IMR-90 (cell line): ENCODE results near the gene EYS. TPM values are rescaled to one million over a fixed set of nuclear protein-coding genes. Genes with fewer than 3 reads are reported as not detected.

Source experiments
- ATAC-seq: fragments of 200-7000 bp; cut with Tn5 transposase; 2 replicates; pipeline ENCODE4 v1.9.1; 2020; ENCODE audit warnings: low read depth, mild to moderate bottlenecking, moderate library complexity
- BruUV-seq: library from RNA; stranded (reverse); fragments of 400-500 nt; replicated peaks from 2 replicates; lab custom pipeline; 2021; lab: Mats Ljungman, UMichigan
- CTCF ChIA-PET: fragments of 300-600 bp; formaldehyde crosslinking; extraction: SDS; loops from one replicate; lab custom pipeline; 2021; ENCODE audit warnings: antibody characterized with exemption; lab: Yijun Ruan, JAX
- POLR2A ChIA-PET: fragments of 300-600 bp; sonication (Branson Sonifier 250); formaldehyde crosslinking; loops from one replicate; lab custom pipeline; 2022; ENCODE audit warnings: antibody characterized with exemption; ENCODE audit not compliant: unreplicated experiment; lab: Charles Lee
- DNase-seq: peaks from one replicate; pipeline ENCODE4 v3.0.0; 2013
- H2AFZ ChIP-seq: replicated peaks from 2 replicates; pipeline ENCODE3; 2013; ENCODE audit warnings: low read length, mild to moderate bottlenecking; ENCODE audit not compliant: poor library complexity
- H2AK5ac ChIP-seq: 2 replicates; pipeline ENCODE4 v1.6.1; 2013; ENCODE audit warnings: low read depth, low read length, inconsistent platforms
- H2AK9ac ChIP-seq: replicated peaks from 2 replicates; pipeline ENCODE3; 2013; ENCODE audit warnings: mild to moderate bottlenecking, low read depth, low read length, moderate library complexity; ENCODE audit not compliant: poor library complexity
- H2BK120ac ChIP-seq: 2 replicates; pipeline ENCODE4 v1.6.1; 2013; ENCODE audit warnings: low read depth, low read length, inconsistent platforms
- H2BK15ac ChIP-seq: 3 replicates; pipeline ENCODE4 v1.6.1; 2013; ENCODE audit warnings: low read depth, low read length, inconsistent platforms
- H2BK20ac ChIP-seq: 2 replicates; pipeline ENCODE4 v1.6.1; 2013; ENCODE audit warnings: low read depth, mild to moderate bottlenecking, inconsistent platforms, low read length, moderate library complexity
- H2BK5ac ChIP-seq: 2 replicates; pipeline ENCODE4 v1.6.1; 2013; ENCODE audit warnings: mild to moderate bottlenecking, low read depth, low read length, inconsistent platforms; ENCODE audit not compliant: poor library complexity, severe bottlenecking
- H3K14ac ChIP-seq: replicated peaks from 2 replicates; pipeline ENCODE4 v1.6.1; 2013; ENCODE audit warnings: low read depth, low read length, inconsistent platforms
- H3K18ac ChIP-seq: 2 replicates; pipeline ENCODE4 v1.6.1; 2013; ENCODE audit warnings: low read depth, low read length, control low read depth
- H3K23ac ChIP-seq: 2 replicates; pipeline ENCODE4 v1.6.1; 2013; ENCODE audit warnings: low read depth, low read length, inconsistent platforms
- H3K27ac ChIP-seq: 2 replicates; pipeline ENCODE4 v1.5.1; 2013; ENCODE audit warnings: mild to moderate bottlenecking, control low read depth, low read length; ENCODE audit not compliant: insufficient read depth
- H3K27me3 ChIP-seq: 2 replicates; pipeline ENCODE4 v1.6.1; 2013; ENCODE audit warnings: low read length; ENCODE audit not compliant: control insufficient read depth, insufficient read depth
- H3K36me3 ChIP-seq: 2 replicates; pipeline ENCODE4 v1.6.1; 2013; ENCODE audit warnings: low read length, mixed read lengths; ENCODE audit not compliant: control insufficient read depth, insufficient read depth
- H3K4ac ChIP-seq: 2 replicates; pipeline ENCODE4 v1.6.1; 2013; ENCODE audit warnings: low read depth, low read length, inconsistent platforms
- H3K4me1 ChIP-seq: 2 replicates; pipeline ENCODE4 v1.6.1; 2013; ENCODE audit warnings: low read length, mixed read lengths; ENCODE audit not compliant: control insufficient read depth, insufficient read depth
- H3K4me2 ChIP-seq: 2 replicates; pipeline ENCODE4 v1.6.1; 2013; ENCODE audit warnings: low read depth, mild to moderate bottlenecking, control low read depth, low read length, moderate library complexity
- H3K4me3 ChIP-seq: 2 replicates; pipeline ENCODE4 v1.5.1; 2013; ENCODE audit warnings: low read depth, mild to moderate bottlenecking, control low read depth, low read length, moderate library complexity; ENCODE audit not compliant: insufficient read depth
- H3K56ac ChIP-seq: 2 replicates; pipeline ENCODE4 v1.6.1; 2013; ENCODE audit warnings: low read length, inconsistent platforms; ENCODE audit not compliant: insufficient read depth; ENCODE audit errors: extremely low read depth
- H3K79me1 ChIP-seq, 2 experiments: 2 replicates each; pipeline ENCODE4 v1.6.1; 2013; ENCODE audit warnings: low read length in 2 of 2, inconsistent platforms in 1 of 2, low read depth in 1 of 2
- H3K9ac ChIP-seq: 2 replicates; pipeline ENCODE4 v1.6.1; 2013; ENCODE audit warnings: low read depth, low read length, control low read depth
- H3K9me1 ChIP-seq: 2 replicates; pipeline ENCODE4 v1.6.1; 2013; ENCODE audit warnings: low read length, inconsistent platforms; ENCODE audit not compliant: insufficient read depth
- H3K9me3 ChIP-seq: 2 replicates; pipeline ENCODE4 v1.6.1; 2013; ENCODE audit warnings: low read length; ENCODE audit not compliant: control insufficient read depth, insufficient read depth
- H4K20me1 ChIP-seq: 2 replicates; pipeline ENCODE4 v1.6.1; 2013; ENCODE audit warnings: low read length, inconsistent platforms; ENCODE audit not compliant: insufficient read depth
- H4K5ac ChIP-seq: 2 replicates; pipeline ENCODE4 v1.6.1; 2013; ENCODE audit warnings: mild to moderate bottlenecking, low read depth, low read length, control low read depth
- H4K8ac ChIP-seq, 2 experiments: 2 replicates each; pipeline ENCODE4 v1.6.1; 2013; ENCODE audit warnings: low read depth in 2 of 2, low read length in 2 of 2, control low read depth in 1 of 2, inconsistent platforms in 1 of 2
- H4K91ac ChIP-seq: 2 replicates; pipeline ENCODE4 v1.6.1; 2013; ENCODE audit warnings: low read depth, low read length, inconsistent platforms; ENCODE audit not compliant: insufficient read depth
- BHLHE40 ChIP-seq: fragments of 150-350 bp; IDR thresholded peaks from 2 replicates; pipeline ENCODE4 v1.6.1; 2016; ENCODE audit warnings: mild to moderate bottlenecking, low read depth, low read length
- CEBPB ChIP-seq: IDR thresholded peaks from 2 replicates; pipeline ENCODE4 v1.6.1; 2012; ENCODE audit warnings: low read depth, low read length, improper control_type of control experiment
- CHD1 ChIP-seq: IDR thresholded peaks from 2 replicates; pipeline ENCODE4 v1.6.1; 2012; ENCODE audit warnings: low read depth, low read length, improper control_type of control experiment
- FOS ChIP-seq: fragments of 150-350 bp; IDR thresholded peaks from 2 replicates; pipeline ENCODE4 v1.6.1; 2016; ENCODE audit warnings: low read depth, low read length
- MAFK ChIP-seq: IDR thresholded peaks from 2 replicates; pipeline ENCODE4 v1.6.1; 2012; ENCODE audit warnings: low read depth, low read length, improper control_type of control experiment
- MAZ ChIP-seq: IDR thresholded peaks from 2 replicates; pipeline ENCODE4 v1.6.1; 2012; ENCODE audit warnings: low read depth, mild to moderate bottlenecking, low read length, improper control_type of control experiment, moderate library complexity, borderline replicate concordance
- MXI1 ChIP-seq: IDR thresholded peaks from 2 replicates; pipeline ENCODE4 v1.6.1; 2012; ENCODE audit warnings: low read depth, mild to moderate bottlenecking, low read length, moderate library complexity, borderline replicate concordance
- RAD21 ChIP-seq: IDR thresholded peaks from 2 replicates; pipeline ENCODE4 v1.6.1; 2012; ENCODE audit warnings: low read length, improper control_type of control experiment
- RCOR1 ChIP-seq: IDR thresholded peaks from 2 replicates; pipeline ENCODE4 v1.6.1; 2012; ENCODE audit warnings: mild to moderate bottlenecking, low read length, improper control_type of control experiment; ENCODE audit not compliant: insufficient replicate concordance
- RFX5 ChIP-seq: IDR thresholded peaks from 2 replicates; pipeline ENCODE4 v1.8.0; 2012; ENCODE audit warnings: low read depth, mild to moderate bottlenecking, low read length, moderate library complexity
- SMC3 ChIP-seq: fragments of 150-350 bp; IDR thresholded peaks from 2 replicates; pipeline ENCODE4 v1.6.1; 2016; ENCODE audit warnings: low read depth, mild to moderate bottlenecking, antibody characterized with exemption, low read length, moderate library complexity
- dilution Hi-C: fragments of 300-500 bp; cut with HindIII; formaldehyde crosslinking; loops from one replicate; pipeline ENCODE4 v1.14.3; 2018; ENCODE audit warnings: low sequenced_read_pairs; ENCODE audit not compliant: unreplicated experiment
- in situ Hi-C: fragments of 300-500 bp; cut with MboI; formaldehyde crosslinking; loops from 3 replicates; pipeline ENCODE4 v1.14.3; 2019; ENCODE audit warnings: low sequenced_read_pairs, inconsistent platforms, mixed read lengths
- intact Hi-C: fragments of 100-400 bp; cut with micrococcal nuclease; formaldehyde crosslinking; loops from 2 replicates; pipeline ENCODE4 v1.10.0; 2022
- polyA plus RNA-seq, 3 experiments: library from polyadenylated mRNA; depleted of rRNA; stranded (reverse); fragments of >200 nt; gene quantifications; 2 replicates each; pipeline ENCODE4 v1.2.3, GENCODE V29; 2012; ENCODE audit warnings: low replicate concordance in 1 of 3
- total RNA-seq: library from RNA; depleted of rRNA; stranded (reverse); fragments of >200 nt; gene quantifications from 2 replicates; pipeline ENCODE4 v1.2.3, GENCODE V29; 2012
- TF ChIP-seq, protein P1 (sequence below): fragments of 150-350 bp; IDR thresholded peaks from 2 replicates; pipeline ENCODE4 v1.6.1; 2017; ENCODE audit warnings: mild to moderate bottlenecking, antibody characterized with exemption, low read length, low read depth
- TF ChIP-seq, protein P2 (sequence below): fragments of 150-350 bp; IDR thresholded peaks from 2 replicates; pipeline ENCODE4 v1.6.1; 2016; ENCODE audit warnings: low read depth, mild to moderate bottlenecking, low read length, moderate library complexity, borderline replicate concordance
- TF ChIP-seq, protein P3 (sequence below): conservative IDR thresholded peaks from 2 replicates; pipeline ENCODE4 v1.5.1; 2012; ENCODE audit warnings: mild to moderate bottlenecking, low read depth, low read length, improper control_type of control experiment

Gene EYS
- total and polyA plus RNA-seq, 2 of the 4 experiments (the other 2 are of a cell fraction), result under 0.01 TPM; not detected in 1

DNA sequence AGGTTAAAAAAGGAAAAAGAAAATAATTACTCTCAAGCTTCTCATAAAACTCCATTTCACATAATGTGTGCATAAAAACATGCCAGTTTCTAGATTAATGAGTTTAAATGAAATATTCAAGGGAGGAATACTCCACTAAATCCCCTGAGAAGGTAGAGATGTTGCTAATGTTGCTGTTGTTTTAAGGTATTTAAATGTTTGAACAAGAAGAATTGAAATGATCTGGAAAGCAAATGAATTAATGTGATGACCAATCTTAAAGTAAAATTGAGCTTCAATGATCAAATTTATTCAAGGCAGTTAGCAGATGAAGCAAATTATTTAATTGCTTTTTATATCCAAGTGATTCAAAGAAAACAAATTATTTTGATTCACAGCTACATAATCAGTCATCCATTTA, 804.4 kb downstream of the EYS start:
- TF ChIP-seq, protein P1, sequence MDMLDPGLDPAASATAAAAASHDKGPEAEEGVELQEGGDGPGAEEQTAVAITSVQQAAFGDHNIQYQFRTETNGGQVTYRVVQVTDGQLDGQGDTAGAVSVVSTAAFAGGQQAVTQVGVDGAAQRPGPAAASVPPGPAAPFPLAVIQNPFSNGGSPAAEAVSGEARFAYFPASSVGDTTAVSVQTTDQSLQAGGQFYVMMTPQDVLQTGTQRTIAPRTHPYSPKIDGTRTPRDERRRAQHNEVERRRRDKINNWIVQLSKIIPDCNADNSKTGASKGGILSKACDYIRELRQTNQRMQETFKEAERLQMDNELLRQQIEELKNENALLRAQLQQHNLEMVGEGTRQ, result no peak
- TF ChIP-seq RFX5, result no peak
- no peak for TF ChIP-seq MAZ
- no peak for TF ChIP-seq RCOR1
- no peak for TF ChIP-seq RAD21
- TF ChIP-seq CEBPB, result no peak
- no peak for TF ChIP-seq SMC3
- no peak for TF ChIP-seq FOS
- TF ChIP-seq MXI1, result no peak
- no peak for TF ChIP-seq BHLHE40
- TF ChIP-seq, protein P2, sequence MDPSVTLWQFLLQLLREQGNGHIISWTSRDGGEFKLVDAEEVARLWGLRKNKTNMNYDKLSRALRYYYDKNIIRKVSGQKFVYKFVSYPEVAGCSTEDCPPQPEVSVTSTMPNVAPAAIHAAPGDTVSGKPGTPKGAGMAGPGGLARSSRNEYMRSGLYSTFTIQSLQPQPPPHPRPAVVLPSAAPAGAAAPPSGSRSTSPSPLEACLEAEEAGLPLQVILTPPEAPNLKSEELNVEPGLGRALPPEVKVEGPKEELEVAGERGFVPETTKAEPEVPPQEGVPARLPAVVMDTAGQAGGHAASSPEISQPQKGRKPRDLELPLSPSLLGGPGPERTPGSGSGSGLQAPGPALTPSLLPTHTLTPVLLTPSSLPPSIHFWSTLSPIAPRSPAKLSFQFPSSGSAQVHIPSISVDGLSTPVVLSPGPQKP, result no peak
- no peak for TF ChIP-seq CHD1
- TF ChIP-seq, protein P3, sequence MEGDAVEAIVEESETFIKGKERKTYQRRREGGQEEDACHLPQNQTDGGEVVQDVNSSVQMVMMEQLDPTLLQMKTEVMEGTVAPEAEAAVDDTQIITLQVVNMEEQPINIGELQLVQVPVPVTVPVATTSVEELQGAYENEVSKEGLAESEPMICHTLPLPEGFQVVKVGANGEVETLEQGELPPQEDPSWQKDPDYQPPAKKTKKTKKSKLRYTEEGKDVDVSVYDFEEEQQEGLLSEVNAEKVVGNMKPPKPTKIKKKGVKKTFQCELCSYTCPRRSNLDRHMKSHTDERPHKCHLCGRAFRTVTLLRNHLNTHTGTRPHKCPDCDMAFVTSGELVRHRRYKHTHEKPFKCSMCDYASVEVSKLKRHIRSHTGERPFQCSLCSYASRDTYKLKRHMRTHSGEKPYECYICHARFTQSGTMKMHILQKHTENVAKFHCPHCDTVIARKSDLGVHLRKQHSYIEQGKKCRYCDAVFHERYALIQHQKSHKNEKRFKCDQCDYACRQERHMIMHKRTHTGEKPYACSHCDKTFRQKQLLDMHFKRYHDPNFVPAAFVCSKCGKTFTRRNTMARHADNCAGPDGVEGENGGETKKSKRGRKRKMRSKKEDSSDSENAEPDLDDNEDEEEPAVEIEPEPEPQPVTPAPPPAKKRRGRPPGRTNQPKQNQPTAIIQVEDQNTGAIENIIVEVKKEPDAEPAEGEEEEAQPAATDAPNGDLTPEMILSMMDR, result no peak
- TF ChIP-seq MAFK, result no peak
- H3K14ac ChIP-seq, result no peak overlapping the region
- dilution Hi-C loops (no loop called here), in situ Hi-C loops (no loop called here), intact Hi-C loops (no loop called here)
- DNase-seq, result no peak
- H3K36me3 ChIP-seq, result no peaks in the 10 kb centered on the region
- H3K27ac ChIP-seq, result no peak overlapping the region
- no peak overlapping the region for H2BK120ac ChIP-seq
- no peak overlapping the region for H2AK5ac ChIP-seq
- no peak overlapping the region for H3K18ac ChIP-seq
- H2BK20ac ChIP-seq, result no peak overlapping the region
- no peaks in the 10 kb centered on the region for H3K27me3 ChIP-seq
- BruUV-seq, result no TSS peak
- H4K20me1 ChIP-seq, result no peaks in the 10 kb centered on the region
- H2BK15ac ChIP-seq, result no peak overlapping the region
- no peak overlapping the region for H4K8ac ChIP-seq
- ChIA-PET POLR2A (no interaction called here), CTCF (no interaction called here)
- H3K23ac ChIP-seq, result no peak overlapping the region
- H3K4me3 ChIP-seq, result no peak overlapping the region
- H4K91ac ChIP-seq, result no peak overlapping the region
- no peak overlapping the region for H4K5ac ChIP-seq
- no peak for ATAC-seq
- H2BK5ac ChIP-seq, result no peak overlapping the region
- no peak overlapping the region for H3K9ac ChIP-seq
- H3K4me2 ChIP-seq, result no peak overlapping the region
- no peak overlapping the region for H3K4ac ChIP-seq
- H3K9me3 ChIP-seq, result no peaks in the 10 kb centered on the region
- no peaks in the 10 kb centered on the region for H3K4me1 ChIP-seq
- no peak overlapping the region for H2AFZ ChIP-seq
- H3K56ac ChIP-seq, result no peak overlapping the region
- H2AK9ac ChIP-seq, result no peak overlapping the region
- H3K9me1 ChIP-seq, result no peaks in the 10 kb centered on the region
- H3K79me1 ChIP-seq, result no peaks in the 10 kb centered on the region
